Panc1 (cell line): ENCODE data around the gene PITPNM2.

Source experiments
- CTCF ChIP-seq: fragments of 450-650 bp; IDR thresholded peaks from 2 replicates; pipeline ENCODE4 v1.5.1; 2017; ENCODE audit warnings: mild to moderate bottlenecking
- POLR2AphosphoS5 ChIP-seq: IDR thresholded peaks from 2 replicates; pipeline ENCODE4 v1.6.1; 2012; ENCODE audit warnings: mild to moderate bottlenecking, low read depth, low read length, moderate library complexity

GRCh38 chr12:123102781-123103503 is 47.9 kb downstream of the PITPNM2 start:
- TF ChIP-seq POLR2AphosphoS5 (no peak), CTCF (no peak)
